ENCODE data around the gene CLTB. TPM values are rescaled to one million over a fixed set of nuclear protein-coding genes. Genes with fewer than 3 reads are reported as not detected.

CLTB gene
- total and polyA plus RNA-seq, 2 of the 8 experiments (the other 6 are each of a cell fraction or from before 2014, with no cell fraction given), result 25.9 to 34.9 TPM

- TF ChIP-seq, protein P1, sequence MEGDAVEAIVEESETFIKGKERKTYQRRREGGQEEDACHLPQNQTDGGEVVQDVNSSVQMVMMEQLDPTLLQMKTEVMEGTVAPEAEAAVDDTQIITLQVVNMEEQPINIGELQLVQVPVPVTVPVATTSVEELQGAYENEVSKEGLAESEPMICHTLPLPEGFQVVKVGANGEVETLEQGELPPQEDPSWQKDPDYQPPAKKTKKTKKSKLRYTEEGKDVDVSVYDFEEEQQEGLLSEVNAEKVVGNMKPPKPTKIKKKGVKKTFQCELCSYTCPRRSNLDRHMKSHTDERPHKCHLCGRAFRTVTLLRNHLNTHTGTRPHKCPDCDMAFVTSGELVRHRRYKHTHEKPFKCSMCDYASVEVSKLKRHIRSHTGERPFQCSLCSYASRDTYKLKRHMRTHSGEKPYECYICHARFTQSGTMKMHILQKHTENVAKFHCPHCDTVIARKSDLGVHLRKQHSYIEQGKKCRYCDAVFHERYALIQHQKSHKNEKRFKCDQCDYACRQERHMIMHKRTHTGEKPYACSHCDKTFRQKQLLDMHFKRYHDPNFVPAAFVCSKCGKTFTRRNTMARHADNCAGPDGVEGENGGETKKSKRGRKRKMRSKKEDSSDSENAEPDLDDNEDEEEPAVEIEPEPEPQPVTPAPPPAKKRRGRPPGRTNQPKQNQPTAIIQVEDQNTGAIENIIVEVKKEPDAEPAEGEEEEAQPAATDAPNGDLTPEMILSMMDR (IDR thresholded peaks at IDR 0.05; ENCODE audit: control extremely low read depth in 1 of 3, insufficient read depth in 1 of 3, low read depth in 1 of 3, low read length in 3 of 3), result peak; percentile 77 to 95 (median 82)
- peak; percentile 98 for TF ChIP-seq YY1 (IDR thresholded peaks at IDR 0.05; ENCODE audit: low read depth, low read length)
- peak; percentile 69 for TF ChIP-seq NRF1 (IDR thresholded peaks at IDR 0.05; ENCODE audit: low read depth, low read length)
- TF ChIP-seq FOSL1 (IDR thresholded peaks at IDR 0.05; ENCODE audit: insufficient read depth, low read depth, low read length), result 0 out of 2 replicates have a peak, but pooled peaks have one; percentile 31
- peak; percentile 88 for TF ChIP-seq GABPA (IDR thresholded peaks at IDR 0.05; ENCODE audit: borderline replicate concordance, insufficient read depth, low read length)
- peak; percentile 67 for TF ChIP-seq POLR2AphosphoS5 (IDR thresholded peaks at IDR 0.05; ENCODE audit: low read depth, low read length)
- peak; percentile 25; the same call in 1 of the 2 replicates for TF ChIP-seq RBBP5 (IDR thresholded peaks at IDR 0.05; ENCODE audit: borderline replicate concordance, low read depth, low read length)
- no peak for TF ChIP-seq CBX8 (IDR thresholded peaks at IDR 0.05; ENCODE audit: borderline replicate concordance, low read depth, low read length)
- TF ChIP-seq TAF7 (optimal IDR thresholded peaks at IDR 0.05; ENCODE audit: borderline replicate concordance, low read depth, low read length), result peak; percentile 81
- peak; percentile 84 for TF ChIP-seq TBP (IDR thresholded peaks at IDR 0.05; ENCODE audit: low read depth, low read length)
- no peak for TF ChIP-seq GTF2F1 (IDR thresholded peaks at IDR 0.05; ENCODE audit: borderline replicate concordance, low read depth, low read length)
- TF ChIP-seq JUND (IDR thresholded peaks at IDR 0.05; ENCODE audit: low read length), result no peak
- TF ChIP-seq TAF1 (IDR thresholded peaks at IDR 0.05; ENCODE audit: low read depth, low read length), result peak; percentile 91
- no peak for TF ChIP-seq EGR1 (IDR thresholded peaks at IDR 0.05; ENCODE audit: borderline replicate concordance, low read depth, low read length)
- TF ChIP-seq SP4 (IDR thresholded peaks at IDR 0.05; ENCODE audit: low read length), result peak; percentile 97
- TF ChIP-seq CREB1 (IDR thresholded peaks at IDR 0.05), result peak; percentile 91
- no peak for TF ChIP-seq HDAC6 (IDR thresholded peaks at IDR 0.05; ENCODE audit: low read depth, low read length)
- peak; percentile 82 for TF ChIP-seq KDM5A (IDR thresholded peaks at IDR 0.05; ENCODE audit: low read length)
- no peak for TF ChIP-seq KDM4A (IDR thresholded peaks at IDR 0.05; ENCODE audit: low read depth, low read length, severe bottlenecking)
- 0 out of 4 replicates have a peak, but pooled peaks of 1 of the 2 experiments have one; percentile 7 for TF ChIP-seq RAD21 (IDR thresholded peaks at IDR 0.05 in 1 of 2, conservative IDR thresholded peaks at IDR 0.05 in 1 of 2; ENCODE audit: low read depth in 2 of 2, low read length in 2 of 2)
- TF ChIP-seq, protein P2, sequence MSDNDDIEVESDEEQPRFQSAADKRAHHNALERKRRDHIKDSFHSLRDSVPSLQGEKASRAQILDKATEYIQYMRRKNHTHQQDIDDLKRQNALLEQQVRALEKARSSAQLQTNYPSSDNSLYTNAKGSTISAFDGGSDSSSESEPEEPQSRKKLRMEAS (IDR thresholded peaks at IDR 0.05), result no peak
Observed at GRCh38 chr5:176447978-176448608, 31.8 kb upstream of the CLTB start, which contains the start of gene FAF2 (continued).

All from H1 (cell line).